H1 (cell line): Measurements from ENCODE around the gene SPAG16. TPM values are rescaled to one million over a fixed set of nuclear protein-coding genes. Genes with fewer than 3 reads are reported as not detected.

ENCODE experiments used
- CTCF ChIA-PET: fragments of 300-600 bp; sonication (Branson Sonifier 250); formaldehyde crosslinking; loops from one replicate; lab custom pipeline; 2021; ENCODE audit not compliant: partially characterized antibody; lab: Charles Lee
- POLR2A ChIA-PET: fragments of 300-600 bp; sonication (Branson Sonifier 250); formaldehyde crosslinking; loops from one replicate; lab custom pipeline; 2021; ENCODE audit warnings: inconsistent platforms; ENCODE audit not compliant: partially characterized antibody; lab: Charles Lee
- DNase-seq, 2 experiments: peaks; one replicate each; pipeline versions ENCODE4 v3.0.0 to v3.0.0-alpha.2; 2010 to 2022; ENCODE audit warnings: low spot score in 2 of 2, low read depth in 1 of 2, mixed read lengths in 1 of 2
- FAIRE-seq: peaks from 2 replicates; lab custom pipeline; 2011; peaks lifted over from hg19 to GRCh38; lab: Jason Lieb, UNC
- H2AFZ ChIP-seq: 2 replicates; pipeline ENCODE4 v1.8.1; 2012; ENCODE audit warnings: low read length, inconsistent platforms
- H2AK5ac ChIP-seq: 2 replicates; pipeline ENCODE4 v1.6.1; 2013; ENCODE audit warnings: low read depth, low read length
- H2BK120ac ChIP-seq: replicated peaks from 2 replicates; pipeline ENCODE3; 2013; ENCODE audit warnings: low read depth, low read length, inconsistent platforms
- H2BK12ac ChIP-seq: 2 replicates; pipeline ENCODE4 v1.6.1; 2013; ENCODE audit warnings: low read depth, low read length
- H2BK15ac ChIP-seq: 2 replicates; pipeline ENCODE4 v1.6.1; 2013; ENCODE audit warnings: low read length
- H2BK20ac ChIP-seq: 2 replicates; pipeline ENCODE4 v1.6.1; 2013; ENCODE audit warnings: low read length
- H2BK5ac ChIP-seq: 2 replicates; pipeline ENCODE4 v1.6.1; 2013; ENCODE audit warnings: low read depth, low read length
- H3K14ac ChIP-seq: 2 replicates; pipeline ENCODE4 v1.6.1; 2013; ENCODE audit warnings: inconsistent platforms; ENCODE audit not compliant: insufficient read length
- H3K18ac ChIP-seq: 2 replicates; pipeline ENCODE4 v1.6.1; 2013; ENCODE audit warnings: low read length; ENCODE audit errors: extremely low read depth
- H3K23ac ChIP-seq: 2 replicates; pipeline ENCODE4 v1.6.1; 2013; ENCODE audit warnings: inconsistent platforms; ENCODE audit not compliant: insufficient read length
- H3K23me2 ChIP-seq: 2 replicates; pipeline ENCODE4 v1.6.1; 2013; ENCODE audit warnings: low read depth, low read length
- H3K27ac ChIP-seq: 2 replicates; pipeline ENCODE4 v1.6.1; 2011; ENCODE audit warnings: low read depth, low read length, inconsistent platforms
- H3K27me3 ChIP-seq, 4 experiments: replicated peaks in 1 of 4; 1 replicate in 1 of 4; 2 replicates in 3 of 4; pipeline versions ENCODE4 v1.6.1 to v1.8.1; 2011 to 2013; ENCODE audit warnings: low read length in 3 of 4, mild to moderate bottlenecking in 3 of 4, inconsistent platforms in 2 of 4, mixed read lengths in 2 of 4, moderate library complexity in 1 of 4; ENCODE audit not compliant: control insufficient read depth in 3 of 4, insufficient read depth in 3 of 4; ENCODE audit errors: extremely low read depth in 1 of 4
- H3K36me3 ChIP-seq, 4 experiments: 2 replicates each; pipeline versions ENCODE4 v1.6.1 to v1.8.1; 2011 to 2013; ENCODE audit warnings: mild to moderate bottlenecking in 4 of 4, low read length in 3 of 4, moderate library complexity in 2 of 4, control low read depth in 1 of 4, inconsistent platforms in 1 of 4; ENCODE audit not compliant: insufficient read depth in 4 of 4, control insufficient read depth in 2 of 4
- H3K4ac ChIP-seq: replicated peaks from 2 replicates; pipeline ENCODE3; 2013; ENCODE audit warnings: low read length, low read depth, mixed read lengths, inconsistent platforms; ENCODE audit not compliant: insufficient read length
- H3K4me1 ChIP-seq, 4 experiments: replicated peaks in 1 of 4; 1 replicate in 1 of 4; 2 replicates in 3 of 4; pipeline versions ENCODE4 v1.6.1 to v1.8.1; 2011 to 2013; ENCODE audit warnings: low read length in 3 of 4, inconsistent platforms in 2 of 4, mixed read lengths in 1 of 4; ENCODE audit not compliant: insufficient read depth in 4 of 4, control insufficient read depth in 3 of 4
- H3K4me2 ChIP-seq, 2 experiments: 2 replicates each; pipeline versions ENCODE4 v1.6.1 to v1.8.1; 2011 to 2013; ENCODE audit warnings: low read depth in 2 of 2, low read length in 2 of 2, control low read depth in 1 of 2, inconsistent platforms in 1 of 2, mild to moderate bottlenecking in 1 of 2; ENCODE audit not compliant: insufficient read depth in 1 of 2
- H3K4me3 ChIP-seq, 4 experiments: fragments of 200-600, 300-600 bp in 1 of 4; sonication (generic), shearing (Covaris generic), sonication (Bioruptor Twin) in 1 of 4; 2 replicates each; pipeline versions ENCODE4 v1.5.1 to v1.8.1; 2011 to 2016; ENCODE audit warnings: low read length in 4 of 4, low read depth in 3 of 4, control low read depth in 2 of 4, inconsistent platforms in 2 of 4, mild to moderate bottlenecking in 2 of 4, mixed read lengths in 1 of 4, moderate library complexity in 1 of 4; ENCODE audit not compliant: insufficient read depth in 2 of 4; ENCODE audit errors: extremely low read depth in 1 of 4
- H3K56ac ChIP-seq: replicated peaks from 2 replicates; pipeline ENCODE3; 2013; ENCODE audit warnings: low read depth, mild to moderate bottlenecking, mixed read lengths, low read length, inconsistent platforms; ENCODE audit not compliant: insufficient read length
- H3K79me1 ChIP-seq: 2 replicates; pipeline ENCODE4 v1.6.1; 2013; ENCODE audit warnings: low read depth, low read length, control low read depth
- H3K79me2 ChIP-seq, 2 experiments: 2 replicates each; pipeline versions ENCODE4 v1.6.1 to v1.8.1; 2012 to 2013; ENCODE audit warnings: low read length in 2 of 2, mild to moderate bottlenecking in 2 of 2, inconsistent platforms in 1 of 2; ENCODE audit not compliant: insufficient read depth in 2 of 2, control insufficient read depth in 1 of 2
- H3K9ac ChIP-seq, 4 experiments: replicated peaks in 1 of 4; 1 replicate in 1 of 4; 2 replicates in 3 of 4; pipeline versions ENCODE4 v1.6.1 to v1.8.1; 2011 to 2013; ENCODE audit warnings: low read depth in 3 of 4, low read length in 3 of 4, control low read depth in 2 of 4, mild to moderate bottlenecking in 2 of 4, moderate library complexity in 2 of 4, inconsistent platforms in 1 of 4; ENCODE audit errors: extremely low read depth in 1 of 4
- H3K9me3 ChIP-seq, 2 experiments: 2 replicates each; pipeline versions ENCODE4 v1.6.1 to v1.8.1; 2012 to 2013; ENCODE audit warnings: mild to moderate bottlenecking in 2 of 2, moderate library complexity in 2 of 2, control low read depth in 1 of 2, inconsistent platforms in 1 of 2, low read depth in 1 of 2, low read length in 1 of 2, mixed read lengths in 1 of 2; ENCODE audit not compliant: insufficient read depth in 2 of 2
- H4K20me1 ChIP-seq, 2 experiments: replicated peaks in 1 of 2; 2 replicates each; pipeline versions ENCODE3 to v1.8.1; 2011 to 2013; ENCODE audit warnings: inconsistent platforms in 2 of 2, low read length in 2 of 2, mild to moderate bottlenecking in 1 of 2; ENCODE audit not compliant: insufficient read depth in 2 of 2, control insufficient read depth in 1 of 2
- H4K5ac ChIP-seq: 2 replicates; pipeline ENCODE4 v1.6.1; 2013; ENCODE audit warnings: low read length, low read depth, mixed read lengths, inconsistent platforms; ENCODE audit not compliant: insufficient read length
- H4K8ac ChIP-seq: 2 replicates; pipeline ENCODE4 v1.8.0; 2013; ENCODE audit warnings: mild to moderate bottlenecking, moderate library complexity, low read length, inconsistent platforms; ENCODE audit not compliant: insufficient read depth; ENCODE audit errors: extremely low read depth
- H4K91ac ChIP-seq: replicated peaks from 2 replicates; pipeline ENCODE3; 2013; ENCODE audit warnings: low read length, mixed read lengths, inconsistent platforms; ENCODE audit not compliant: insufficient read length
- HDAC6 ChIP-seq: IDR thresholded peaks from one replicate; pipeline ENCODE4 v1.7.1; 2012; ENCODE audit warnings: low read depth, mild to moderate bottlenecking, inconsistent platforms, low read length, moderate library complexity
- WGBS, 2 experiments: shearing (Covaris generic) in 1 of 2; methylation state at CpG; one replicate each; pipeline versions ENCODE4 v1.1.6 to v1.1.7; 2013 to 2015; ENCODE audit warnings: low lambda C conversion rate in 2 of 2, mixed read lengths in 2 of 2, inconsistent platforms in 1 of 2, low coverage in 1 of 2, missing lambda C conversion rate in 1 of 2; ENCODE audit not compliant: insufficient replicate concordance in 2 of 2, insufficient coverage in 1 of 2, insufficient read length in 1 of 2; ENCODE audit errors: extremely low coverage in 1 of 2, missing lambda C conversion rate in 1 of 2; 5-methylcytosine and 5-hydroxymethylcytosine counted together
- polyA plus RNA-seq, 7 experiments: library from polyadenylated mRNA; depleted of rRNA in 3 of 7; stranded (reverse) in 5 of 7; unstranded in 2 of 7; fragments of >200 nt in 5 of 7; fragments of 200-250 nt in 2 of 7; gene quantifications; 1 replicate in 5 of 7; 2 replicates in 1 of 7; 4 replicates in 1 of 7; pipeline versions ENCODE4 v1.2.1 to v1.2.3, GENCODE V29; 2011 to 2013; ENCODE audit warnings: missing spikeins in 2 of 7, mixed read lengths in 2 of 7
- total RNA-seq: library from RNA; stranded (reverse); fragmentation: NEBNext Ultra II Directional; extraction: Animal tissue kit (Norgen Biotek cat#: 25700); gene quantifications from 2 replicates; pipeline ENCODE4 v1.2.1, GENCODE V29; 2021

The SPAG16 gene
- total and polyA plus RNA-seq, 2 of the 8 experiments (the other 6 are each of a cell fraction or from before 2014, with no cell fraction given): 6.0 to 14.9 TPM

DNA sequence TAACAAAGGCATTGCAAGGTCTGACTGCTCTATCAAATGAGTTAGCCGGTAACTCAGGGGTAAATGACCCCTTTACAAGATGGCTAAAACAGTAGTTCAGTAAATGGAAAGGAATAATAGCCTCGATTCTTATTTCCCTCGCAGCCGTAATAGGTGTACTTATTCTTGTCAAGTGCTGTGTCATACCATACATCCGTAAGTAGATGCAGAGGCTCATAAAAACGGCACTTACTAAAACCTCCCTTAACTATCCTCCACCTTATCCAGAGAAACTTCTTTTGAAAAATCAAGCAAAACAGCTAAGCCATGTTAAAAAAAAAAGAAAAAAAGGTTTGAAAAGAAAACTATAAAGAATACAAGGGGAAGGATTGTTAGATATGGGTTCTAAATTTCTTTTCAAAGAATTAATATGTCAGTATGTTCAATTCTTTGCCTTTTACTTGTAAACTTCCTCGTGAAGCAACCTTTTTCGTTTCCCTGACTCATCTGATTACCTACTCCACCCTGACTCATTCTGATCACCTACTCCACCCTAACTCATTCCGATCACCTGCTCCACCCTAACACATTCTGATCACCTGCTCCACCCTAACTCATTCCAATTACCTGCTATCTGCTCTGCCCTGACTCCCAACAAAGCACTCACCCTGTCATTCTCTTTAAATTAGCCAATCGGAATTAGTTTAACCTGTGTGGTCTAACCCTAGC is 127.5 kb downstream of the SPAG16 start:
- Histone ChIP-seq H3K23me2 (no peaks in the 10 kb centered on the region), H2AFZ (no peak overlapping the region), H3K27ac (no peak overlapping the region), H3K4ac (no peak overlapping the region), H4K20me1 (no peaks in the 10 kb centered on the region), H3K4me2 (no peak overlapping the region), H3K23ac (no peak overlapping the region), H3K36me3 (no peaks in the 10 kb centered on the region), H2BK12ac (no peak overlapping the region), H4K91ac (no peak overlapping the region), H3K56ac (no peak overlapping the region), H3K9ac (no peak overlapping the region), H4K8ac (no peak overlapping the region), H3K79me2 (no peaks in the 10 kb centered on the region), H3K14ac (no peak overlapping the region), H2BK5ac (no peak overlapping the region), H4K5ac (no peak overlapping the region), H3K18ac (no peak overlapping the region), H3K9me3 (no peaks in the 10 kb centered on the region), H3K4me3 (no peak overlapping the region), H3K79me1 (no peaks in the 10 kb centered on the region), H2BK20ac (no peak overlapping the region), H2BK15ac (no peak overlapping the region), H3K4me1 (no peaks in the 10 kb centered on the region), H2BK120ac (no peak overlapping the region), H2AK5ac (no peak overlapping the region), H3K27me3 (no peaks in the 10 kb centered on the region)
- DNase-seq (no peak), FAIRE-seq (no peak)
- 96% methylated on average over 10 of the region's 10 CpGs; no CpG with 5 or more reads in 1 of the 2 experiments for WGBS, 2 experiments
- ChIA-PET CTCF (no interaction called here), POLR2A (no interaction called here)
- TF ChIP-seq HDAC6: no peak
